HT1080 (cell line): ENCODE results near the gene ABHD15. TPM values are rescaled to one million over a fixed set of nuclear protein-coding genes. Genes with fewer than 3 reads are reported as not detected.
"Not testable (repeated sequence)": the region's sequence is repeated elsewhere in the genome, so short reads cannot be mapped to it uniquely, and the experiment has no call there.

ENCODE experiments used
- DNase-seq: peaks from one replicate; pipeline ENCODE4 v3.0.0-alpha.2; 2015; ENCODE audit warnings: low read depth
- total RNA-seq: library from RNA; depleted of rRNA; stranded (reverse); fragments of >200 nt; shearing (Covaris generic); gene quantifications from 2 replicates; pipeline ENCODE4 v1.2.3, GENCODE V29; 2014

The ABHD15 gene
- total RNA-seq, 1 experiment from 2014 or later: 6.4 TPM

DNA sequence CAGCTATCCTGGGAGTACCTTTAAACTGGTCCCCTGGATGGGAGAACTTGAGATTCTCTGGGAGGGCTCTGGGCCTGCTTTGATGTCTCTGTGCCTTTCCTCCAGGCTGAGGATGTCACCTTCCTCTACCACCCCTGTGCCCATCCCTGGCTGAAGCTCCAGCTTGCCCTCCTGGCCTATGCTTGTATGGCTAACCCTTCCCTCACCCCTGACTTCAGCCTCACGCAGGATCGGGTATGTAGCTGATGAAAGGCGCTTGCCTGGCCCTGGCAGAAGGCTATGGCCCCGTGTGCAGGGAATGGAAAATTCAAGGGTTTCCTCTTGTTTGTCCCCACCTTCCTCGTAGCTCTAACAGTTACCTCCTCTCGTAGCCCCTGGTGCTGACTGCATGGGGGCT is 4.6 kb upstream of the ABHD15 start:
- no peak for DNase-seq

DNA sequence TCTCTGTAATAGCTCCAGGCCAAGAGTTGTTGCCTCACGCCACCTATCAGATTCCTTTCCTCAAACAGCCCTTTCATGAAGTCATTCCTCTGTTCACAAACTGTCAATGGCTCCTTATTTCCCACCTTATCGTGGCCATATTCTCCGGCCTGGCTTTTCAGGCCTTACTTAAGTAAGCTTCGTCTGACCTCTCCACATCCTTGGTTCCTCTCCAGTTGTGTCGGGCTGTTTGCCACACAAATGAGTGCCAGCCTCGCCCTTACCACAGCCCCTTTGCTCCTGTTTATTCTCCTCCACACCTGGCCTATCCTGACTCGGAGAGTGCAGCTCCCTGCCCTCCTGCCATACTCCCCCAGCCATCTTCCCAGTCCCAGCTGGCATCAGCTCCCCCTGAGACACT is 3.7 kb upstream of the ABHD15 start:
- no peak for DNase-seq

DNA sequence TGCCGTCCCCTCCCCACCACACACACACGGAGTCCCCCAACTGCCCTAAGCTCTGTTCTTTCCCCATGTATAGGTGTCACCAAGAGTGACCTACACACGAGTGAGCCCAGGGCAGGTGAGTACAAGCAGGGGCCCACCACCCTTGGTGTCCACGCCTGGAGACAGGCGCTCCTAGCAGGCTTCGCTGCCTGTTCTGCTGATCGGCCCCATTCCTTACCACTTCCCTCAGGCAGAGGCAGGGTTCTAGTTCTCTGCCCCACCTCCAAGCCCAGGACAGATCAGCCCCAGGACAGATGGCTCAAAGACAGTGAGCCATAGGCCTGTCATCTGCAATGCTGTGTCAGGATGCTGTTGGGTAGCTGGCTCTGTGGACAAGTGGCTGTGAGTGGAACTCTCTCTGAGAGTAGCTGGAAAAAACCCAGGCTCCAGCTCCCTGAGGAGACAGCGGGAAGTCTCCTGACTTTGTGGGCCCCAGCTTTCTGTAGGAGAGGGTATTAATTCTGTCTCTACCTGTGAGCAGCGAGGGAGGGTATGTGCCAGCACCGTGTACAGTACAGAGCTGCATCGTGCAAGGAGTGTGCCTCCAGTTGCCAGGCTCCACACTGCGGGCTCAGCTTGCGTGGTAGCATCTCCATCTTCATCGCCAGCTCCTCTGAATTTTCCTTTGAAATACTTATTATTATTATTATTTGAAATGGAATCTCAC is 2.6 kb upstream of the ABHD15 start:
- DNase-seq: no peak

DNA sequence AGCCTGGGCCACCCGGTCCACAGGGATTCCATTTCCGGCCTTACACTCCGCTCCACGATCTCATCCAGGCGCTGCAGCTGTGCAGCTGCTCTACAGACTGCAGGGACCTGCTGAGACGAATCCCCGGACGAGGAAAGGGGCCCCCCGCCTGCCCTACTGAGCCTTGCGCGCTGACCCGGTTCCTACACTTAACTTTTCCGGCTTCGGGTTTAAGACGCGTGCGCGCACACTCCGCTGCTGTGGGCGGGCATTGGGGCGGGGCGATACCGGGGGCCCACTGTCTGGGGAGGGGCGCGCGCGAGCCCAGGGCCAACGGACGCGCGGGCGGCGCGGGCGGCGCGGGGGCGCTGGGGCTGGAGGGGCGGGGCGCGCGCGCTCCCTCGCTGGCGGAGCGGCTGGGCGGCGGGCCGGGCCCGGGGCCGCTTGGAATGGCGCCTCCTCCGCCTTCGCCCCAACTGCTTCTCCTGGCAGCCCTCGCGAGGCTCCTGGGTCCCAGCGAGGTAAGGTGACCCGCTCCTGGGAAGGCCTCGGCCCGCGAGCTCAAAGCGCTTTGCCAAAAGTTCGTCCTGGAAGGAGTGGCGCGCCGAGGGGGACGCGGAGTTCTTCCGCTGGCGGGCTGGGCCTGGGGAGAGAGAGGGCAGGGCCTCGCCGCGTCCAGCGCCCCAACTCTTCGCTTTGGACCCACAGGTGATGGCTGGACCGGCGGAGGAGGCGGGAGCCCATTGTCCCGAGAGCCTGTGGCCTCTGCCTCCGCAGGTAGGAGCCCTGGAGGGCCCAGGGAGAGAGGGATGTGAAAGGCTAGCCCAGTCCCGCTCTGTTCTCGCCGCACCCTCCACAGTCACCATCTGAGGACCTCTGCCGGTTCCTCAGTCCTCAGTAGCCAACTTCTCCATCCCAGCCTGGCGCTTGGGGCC is 1.8 kb upstream of the ABHD15 start, which contains the start of gene TP53I13:
TP53I13 (plus strand) TSS at position 371 of the 914 bp plus-strand sequence; CDS start at position 429, 58 bp downstream.
- peak; percentile 61 for DNase-seq

DNA sequence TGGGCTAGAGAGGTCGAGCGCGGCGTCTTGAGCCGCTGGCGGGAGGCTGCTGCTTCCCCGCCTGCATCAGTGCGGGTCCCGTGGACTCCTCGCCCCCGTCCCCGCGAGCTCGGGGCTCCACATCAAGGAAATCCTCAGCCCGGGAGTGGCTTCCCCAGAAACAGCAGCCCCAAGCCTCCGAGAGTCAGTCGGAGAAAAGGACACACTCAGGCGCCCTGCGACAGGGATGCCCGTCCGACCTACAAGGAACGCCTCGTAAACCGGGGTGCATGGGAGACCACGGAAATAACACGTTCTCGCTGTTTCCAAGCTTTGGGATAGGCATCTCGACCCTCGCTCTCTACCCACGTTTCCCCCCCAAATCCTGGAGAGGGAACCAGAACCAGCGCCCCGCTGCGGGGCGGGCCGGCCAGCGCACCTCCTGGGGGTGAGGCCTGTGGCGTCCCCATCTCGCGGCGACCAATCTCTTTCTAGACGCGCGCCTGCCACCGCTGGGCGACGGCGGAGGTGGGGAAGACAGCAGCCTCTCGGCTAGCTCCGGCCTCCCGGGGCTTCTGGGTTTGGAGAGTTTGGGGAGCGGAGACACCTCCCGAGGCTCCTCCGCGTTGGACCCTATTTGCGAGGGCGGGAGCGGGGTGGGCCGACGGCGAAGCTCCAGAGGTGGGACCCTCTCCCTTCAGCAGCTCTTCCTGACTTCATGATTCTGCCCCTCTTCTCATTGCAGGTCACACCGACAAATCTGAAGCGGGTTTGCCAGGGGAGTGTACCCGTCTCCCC is 905 bp upstream of the ABHD15 start:
- DNase-seq: peak; percentile 64

DNA sequence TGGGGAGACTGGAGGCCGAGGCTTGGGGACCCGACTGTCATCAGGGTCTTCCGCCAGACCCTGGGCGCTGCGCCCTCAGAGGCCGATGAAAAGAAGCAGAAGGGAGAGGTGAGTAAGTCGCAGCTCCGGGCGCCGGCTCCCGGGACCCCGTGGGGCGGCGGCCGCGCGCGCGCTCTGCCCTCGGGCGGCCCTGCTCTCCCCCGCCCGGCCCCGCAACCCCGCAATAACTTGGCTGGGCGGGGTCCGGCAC is 392 bp upstream of the ABHD15 start:
- DNase-seq: no peak

DNA sequence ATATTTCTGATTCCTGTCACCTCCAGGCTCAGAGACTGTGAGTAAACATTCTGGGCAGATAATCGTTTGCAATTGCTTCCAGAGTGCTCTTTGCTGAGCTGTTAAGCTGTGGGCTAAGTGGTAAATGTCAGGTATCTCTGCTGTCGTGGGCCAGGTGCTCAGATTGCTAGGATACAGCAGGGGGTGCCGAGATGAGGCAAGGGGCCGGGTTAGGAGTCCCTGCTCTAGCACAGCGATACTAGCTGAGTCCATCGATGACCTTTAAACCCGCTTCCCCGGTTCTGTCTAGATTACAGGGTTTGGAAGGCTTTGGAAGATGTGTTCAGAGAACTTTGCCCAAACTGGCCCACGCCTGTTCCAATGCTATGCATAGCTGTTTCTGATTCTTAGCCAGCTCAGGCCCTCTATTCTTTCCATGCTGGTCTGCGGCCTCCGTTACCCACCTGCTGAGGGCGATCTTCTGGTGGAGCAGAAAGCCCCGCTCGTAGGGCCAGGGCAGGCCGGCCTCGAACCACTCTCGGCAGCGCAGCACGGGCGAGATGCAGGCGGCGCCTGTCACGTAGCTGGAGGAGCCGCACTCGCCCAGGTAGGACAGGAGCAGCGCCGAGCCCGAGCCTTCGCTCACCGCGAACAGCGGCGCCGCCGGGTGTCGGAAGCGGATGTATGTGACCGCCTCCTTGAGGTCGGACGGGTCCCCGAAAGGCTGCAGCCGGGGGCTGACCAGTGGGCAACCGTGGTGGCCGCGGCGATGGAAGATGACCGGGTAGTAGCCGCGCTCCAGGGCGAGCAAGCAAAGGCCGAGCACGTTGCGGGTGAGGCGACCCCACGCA is 979 bp downstream of the ABHD15 start:
- no peak for DNase-seq

DNA sequence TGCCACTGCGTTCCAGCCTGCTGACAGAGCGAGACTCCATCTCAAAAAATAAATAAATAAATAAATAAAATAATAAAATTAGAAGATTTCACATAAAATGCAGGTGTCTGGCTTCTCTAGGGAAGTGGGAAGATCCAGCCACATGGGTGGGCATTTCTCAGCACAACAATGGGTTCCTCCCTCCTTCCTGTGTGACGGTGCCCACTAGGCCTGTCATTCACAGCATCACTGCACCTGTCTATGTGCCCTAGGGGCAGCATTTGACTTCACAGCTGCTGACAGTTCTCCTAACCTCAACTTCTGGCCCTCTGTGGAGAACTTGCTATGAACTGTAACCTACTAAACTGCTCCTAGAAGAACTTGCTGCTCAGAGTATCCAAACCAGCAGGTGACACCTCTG is 3.0 kb downstream of the ABHD15 start:
- DNase-seq: no peak

DNA sequence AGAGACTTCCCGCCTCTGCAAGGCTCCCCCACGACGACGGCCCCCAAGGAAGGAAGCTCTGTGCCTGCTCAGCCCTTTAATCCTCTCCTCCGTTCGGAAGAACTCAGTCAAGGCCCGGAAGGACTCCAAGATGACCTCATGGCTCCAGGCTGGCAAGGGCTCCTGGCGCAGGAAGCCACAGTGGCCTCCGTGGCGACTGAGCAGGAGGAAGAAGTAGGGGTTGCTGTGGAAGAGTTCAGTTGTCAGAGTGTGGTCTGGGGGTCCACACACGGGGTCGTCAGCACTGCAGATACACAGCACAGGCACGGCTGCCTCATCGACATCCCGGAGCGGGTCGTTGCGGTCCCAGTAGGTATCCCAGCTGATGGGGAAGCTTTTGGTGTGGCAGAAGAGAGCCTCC is 4.2 kb downstream of the ABHD15 start:
- DNase-seq: no peak

DNA sequence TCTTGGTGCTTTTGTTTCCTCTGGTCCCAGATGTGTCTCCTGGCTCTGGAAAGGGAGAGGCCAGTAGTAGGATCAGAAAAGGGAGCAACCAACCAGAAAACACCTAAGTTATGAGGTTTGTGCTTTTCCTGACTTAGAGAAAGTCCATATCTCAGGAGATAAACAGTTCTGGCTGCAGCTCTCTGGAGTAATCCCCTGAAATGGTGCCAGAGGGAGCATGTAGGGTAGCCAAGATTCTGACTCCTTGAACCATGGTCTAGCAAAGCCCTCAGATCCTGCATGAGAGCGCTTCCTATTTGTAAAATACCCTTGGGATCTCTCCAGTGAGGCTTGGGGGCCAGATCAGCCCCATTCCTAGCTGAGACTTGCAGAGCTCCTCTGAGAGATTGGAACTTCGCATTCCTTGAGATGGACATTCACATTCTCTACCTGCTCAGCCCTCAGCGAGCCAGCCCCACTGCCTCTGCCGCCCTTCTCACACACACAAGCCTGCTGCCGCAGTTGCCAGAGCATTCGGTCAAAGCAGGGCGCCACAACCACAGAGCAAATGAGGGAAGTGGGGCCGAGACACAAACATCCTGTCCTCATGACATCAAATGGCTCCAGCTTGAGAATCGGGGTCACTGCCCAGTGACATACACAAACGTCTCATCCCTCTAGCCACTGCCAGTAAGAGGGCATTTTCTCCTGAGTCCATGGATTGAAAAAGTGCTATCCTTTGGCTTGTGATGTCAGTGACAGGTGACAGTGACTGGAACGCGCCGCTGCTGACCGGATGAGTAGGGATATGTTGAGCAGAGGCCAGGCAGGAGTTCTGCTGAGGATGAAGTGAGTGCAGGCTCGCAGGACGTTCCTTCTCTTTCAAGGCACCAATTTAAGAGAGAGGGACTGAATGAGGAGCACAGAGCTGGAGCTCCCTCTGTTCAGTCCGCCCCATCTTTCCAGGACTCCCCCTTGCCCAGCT is 5.0 kb downstream of the ABHD15 start:
- no peak for DNase-seq

DNA sequence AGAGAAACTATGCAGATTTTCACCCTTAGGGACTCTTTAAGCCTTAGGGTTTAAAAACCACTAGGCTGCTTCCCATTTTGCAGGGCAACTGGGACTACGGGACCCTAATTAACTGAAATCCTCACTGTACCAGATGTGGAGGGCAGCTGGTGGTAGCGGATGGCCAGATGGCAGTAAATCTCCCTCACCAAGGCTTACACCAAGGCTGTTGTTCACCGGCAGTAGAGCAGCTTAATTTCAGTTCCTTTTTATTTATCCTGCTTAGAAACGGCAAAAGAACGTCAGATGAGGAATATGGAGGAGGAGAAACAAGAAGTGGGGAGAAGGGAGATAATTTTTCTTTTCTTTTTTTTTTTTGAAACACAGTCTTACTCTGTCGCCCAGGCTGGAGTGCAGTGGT is 6.5 kb downstream of the ABHD15 start:
- DNase-seq: no peak

DNA sequence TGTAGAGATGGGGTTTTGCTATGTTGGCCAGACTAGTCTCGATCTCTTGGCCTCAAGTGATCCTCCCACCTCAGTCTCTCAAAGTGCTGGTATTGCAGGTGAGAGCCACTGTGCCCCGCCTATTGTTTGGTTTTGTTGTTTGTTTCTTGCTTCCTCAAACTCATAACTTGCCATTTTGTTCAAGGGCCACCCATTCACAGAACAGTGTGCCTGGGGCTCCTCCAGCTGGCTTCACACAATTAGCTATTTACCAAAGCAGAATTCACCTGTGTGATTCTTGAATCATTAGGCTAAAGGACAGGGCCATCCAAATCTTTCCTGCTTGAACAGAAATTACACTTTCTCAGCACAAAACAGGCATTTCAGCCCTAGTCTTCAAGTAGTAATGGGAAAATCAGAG is 7.2 kb downstream of the ABHD15 start:
- DNase-seq: no peak

DNA sequence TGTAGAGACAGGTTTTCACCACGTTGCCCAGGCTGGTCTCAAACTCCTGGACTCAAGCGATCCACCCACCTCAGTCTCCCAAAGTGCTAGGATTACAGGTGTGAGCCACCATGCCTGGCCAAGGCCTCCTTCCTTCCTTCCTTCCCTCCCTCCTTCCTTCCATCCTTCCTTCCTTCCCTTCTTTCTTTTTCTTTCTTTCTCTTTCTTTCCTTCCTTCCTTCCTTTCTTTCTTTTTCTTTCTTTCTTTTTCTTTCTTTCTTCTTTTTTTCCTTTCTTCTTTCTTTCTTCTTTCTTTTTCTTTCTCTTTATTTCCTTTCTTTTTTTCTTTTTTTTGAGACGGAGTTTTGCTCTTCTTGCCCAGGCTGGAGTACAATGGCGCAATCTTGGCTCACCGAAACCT is 8.7 kb downstream of the ABHD15 start:
- DNase-seq: not testable (repeated sequence)

DNA sequence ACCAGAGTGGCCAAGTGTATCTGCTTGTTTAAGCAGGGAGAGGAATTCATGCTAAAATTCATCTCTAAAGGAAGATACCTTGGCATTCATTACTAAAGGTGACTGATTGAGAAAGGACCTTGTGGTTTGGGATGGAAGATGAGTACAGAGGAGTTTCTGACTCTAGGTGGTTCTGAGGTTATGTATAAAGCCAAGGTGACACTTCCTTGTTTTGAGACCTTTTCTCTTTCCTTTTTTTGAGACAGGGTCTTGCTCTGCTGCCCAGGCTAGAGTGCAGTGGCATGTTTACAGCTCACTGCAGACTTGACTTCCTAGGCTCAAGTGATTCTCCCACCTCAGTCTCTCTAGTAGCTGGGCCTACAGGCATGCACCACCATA is 9.1 kb downstream of the ABHD15 start:
- DNase-seq: no peak

DNA sequence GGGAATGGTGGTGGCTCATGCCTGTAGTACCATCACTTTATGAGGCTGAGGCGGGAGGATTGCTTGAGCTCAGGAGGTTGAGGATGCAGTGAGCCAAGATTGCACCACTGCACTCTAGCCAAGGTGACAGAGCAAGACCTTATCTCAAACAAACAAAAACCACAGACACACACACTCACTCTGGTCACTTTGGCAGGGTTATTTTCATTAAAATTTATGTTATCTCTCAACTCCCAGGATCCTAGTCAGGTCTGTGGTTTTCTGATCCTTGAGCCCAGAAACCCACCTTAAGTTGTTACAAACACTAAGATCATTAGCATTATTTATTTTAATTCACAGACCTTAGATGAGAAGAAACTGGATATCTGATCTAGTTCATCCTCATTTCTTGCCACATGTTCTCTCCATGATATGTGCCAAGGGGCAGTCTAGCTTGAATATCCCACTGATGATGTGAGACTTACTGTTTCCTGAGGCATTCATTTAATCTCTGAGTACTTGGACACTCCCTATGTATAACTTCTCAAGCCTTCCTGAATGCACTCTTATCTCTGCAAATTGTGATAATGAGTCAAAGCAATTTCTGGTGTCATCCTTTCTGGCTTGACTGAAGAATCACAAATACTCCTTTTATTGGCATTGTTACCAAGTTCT is 9.6 kb downstream of the ABHD15 start:
- DNase-seq: no peak

DNA sequence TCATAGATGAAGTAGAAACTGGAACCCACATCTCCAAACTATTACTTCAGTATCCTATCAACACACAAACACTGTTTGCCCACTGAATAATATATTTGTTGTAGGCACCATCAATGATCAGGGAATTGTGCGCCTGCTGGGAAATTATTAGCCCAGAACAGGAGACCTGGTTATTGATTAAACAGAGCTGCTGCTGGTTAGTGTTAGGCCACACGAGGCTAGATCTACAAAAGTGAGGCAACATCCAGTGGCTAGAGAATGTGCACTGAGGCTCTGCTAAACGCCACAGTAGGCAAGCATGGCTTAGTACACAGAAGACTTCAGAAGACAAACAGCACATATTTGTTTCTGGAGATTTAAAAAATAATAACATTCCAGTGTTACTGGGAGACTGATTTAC is 11.0 kb downstream of the ABHD15 start:
- DNase-seq: no peak

DNA sequence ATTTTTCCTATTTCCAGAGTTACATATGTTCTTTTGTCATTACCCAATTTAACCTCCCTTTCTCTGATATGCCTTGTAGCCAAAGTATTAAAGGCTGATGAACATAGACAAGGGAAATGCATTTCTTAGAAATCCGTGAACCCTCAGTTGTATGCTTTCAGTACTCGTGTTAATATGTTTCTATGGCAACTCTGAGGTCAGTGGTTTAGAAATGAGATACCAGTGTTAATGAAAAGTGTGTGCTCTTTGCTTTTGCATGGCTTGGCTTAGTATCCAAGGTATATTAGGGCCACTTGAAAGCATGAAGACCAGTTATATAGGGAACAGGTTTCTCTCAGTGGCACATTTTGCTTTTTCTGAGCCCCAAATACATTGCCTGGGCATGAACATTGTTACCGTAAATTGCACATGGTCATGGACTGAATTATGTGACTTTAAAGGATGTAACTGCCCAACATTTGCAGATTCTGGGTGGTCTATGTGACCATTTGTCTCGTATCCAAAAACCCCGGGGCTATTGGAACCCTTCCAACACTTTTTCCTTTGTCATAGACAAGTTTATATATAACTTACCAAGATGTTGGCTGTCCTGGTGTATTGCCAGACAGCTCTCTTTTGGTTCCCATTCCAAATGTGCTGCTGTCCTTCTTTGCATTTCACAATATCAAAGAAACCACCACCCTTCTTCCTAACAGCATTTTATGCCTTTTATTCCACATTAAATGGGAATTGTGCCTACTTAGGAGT is 17.5 kb downstream of the ABHD15 start:
- no peak for DNase-seq

DNA sequence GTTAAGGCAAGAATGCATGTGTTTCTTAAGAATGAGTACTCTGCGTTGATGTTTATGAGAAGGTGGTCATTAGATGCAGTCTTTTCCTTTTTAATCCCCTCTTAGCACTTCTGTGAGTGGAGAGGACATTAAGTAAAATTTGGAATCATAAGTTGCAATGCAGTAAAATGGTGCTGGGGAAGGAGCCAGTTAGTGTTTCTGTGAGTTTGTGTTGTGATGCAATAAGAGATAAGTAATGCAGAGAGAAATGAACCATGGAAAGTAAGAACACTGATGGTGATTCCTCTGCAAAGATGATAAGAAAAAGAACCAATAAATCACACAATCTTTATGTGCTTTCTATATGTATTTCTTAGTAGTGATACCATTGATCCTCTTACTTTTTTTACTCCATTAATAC is 20.0 kb downstream of the ABHD15 start:
- DNase-seq: no peak

DNA sequence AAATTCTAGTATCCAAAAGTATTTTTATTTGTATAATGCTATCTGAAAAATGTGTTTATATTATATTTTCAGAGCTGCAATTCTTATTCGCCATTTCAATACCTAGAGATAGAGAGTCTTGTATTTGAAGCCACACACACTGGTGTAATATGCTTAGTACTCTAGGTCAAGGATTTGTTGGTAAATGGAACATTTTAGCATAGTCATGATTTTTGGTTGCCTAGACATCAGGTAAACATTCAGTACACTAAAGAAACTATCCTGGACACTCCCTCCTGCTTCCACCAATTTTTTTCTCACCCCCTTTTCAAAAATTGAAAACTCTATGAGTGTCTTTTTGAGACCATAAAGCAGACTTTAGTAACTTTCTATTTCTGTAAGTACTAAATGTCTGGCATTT is 20.8 kb downstream of the ABHD15 start:
- DNase-seq: no peak
